ENCODE data around the gene MRGPRE.

DNA sequence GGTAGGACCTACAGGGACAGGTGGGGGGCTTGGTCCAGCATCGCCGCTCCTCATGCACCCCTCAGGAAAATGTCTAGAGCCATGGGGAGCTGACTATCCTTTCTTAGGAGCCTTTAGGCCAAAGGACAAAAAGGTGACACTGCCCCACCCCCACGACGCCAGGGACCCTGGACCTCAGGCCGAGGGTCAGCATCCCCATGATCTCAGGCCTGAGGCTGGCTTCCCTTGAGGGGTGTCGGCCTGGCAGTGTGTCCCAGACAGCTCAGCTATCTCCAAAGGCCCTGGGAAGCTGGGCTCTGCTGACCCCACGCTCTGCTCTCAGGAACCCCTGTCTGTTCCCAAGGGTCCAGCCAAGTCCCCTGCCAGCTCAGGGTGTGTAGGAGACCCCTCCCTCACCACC, 29.9 kb downstream of the MRGPRE start:
- TF ChIP-seq, protein P1, sequence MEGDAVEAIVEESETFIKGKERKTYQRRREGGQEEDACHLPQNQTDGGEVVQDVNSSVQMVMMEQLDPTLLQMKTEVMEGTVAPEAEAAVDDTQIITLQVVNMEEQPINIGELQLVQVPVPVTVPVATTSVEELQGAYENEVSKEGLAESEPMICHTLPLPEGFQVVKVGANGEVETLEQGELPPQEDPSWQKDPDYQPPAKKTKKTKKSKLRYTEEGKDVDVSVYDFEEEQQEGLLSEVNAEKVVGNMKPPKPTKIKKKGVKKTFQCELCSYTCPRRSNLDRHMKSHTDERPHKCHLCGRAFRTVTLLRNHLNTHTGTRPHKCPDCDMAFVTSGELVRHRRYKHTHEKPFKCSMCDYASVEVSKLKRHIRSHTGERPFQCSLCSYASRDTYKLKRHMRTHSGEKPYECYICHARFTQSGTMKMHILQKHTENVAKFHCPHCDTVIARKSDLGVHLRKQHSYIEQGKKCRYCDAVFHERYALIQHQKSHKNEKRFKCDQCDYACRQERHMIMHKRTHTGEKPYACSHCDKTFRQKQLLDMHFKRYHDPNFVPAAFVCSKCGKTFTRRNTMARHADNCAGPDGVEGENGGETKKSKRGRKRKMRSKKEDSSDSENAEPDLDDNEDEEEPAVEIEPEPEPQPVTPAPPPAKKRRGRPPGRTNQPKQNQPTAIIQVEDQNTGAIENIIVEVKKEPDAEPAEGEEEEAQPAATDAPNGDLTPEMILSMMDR (IDR thresholded peaks at IDR 0.05; ENCODE audit: borderline replicate concordance, extremely low read depth, low read length, poor library complexity, severe bottlenecking) = no peak
- no peak for TF ChIP-seq EZH2 (IDR thresholded peaks at IDR 0.05; ENCODE audit: borderline replicate concordance, low read depth, low read length, severe bottlenecking)
